HepG2 (cell line): ENCODE measurements around the gene DEPDC5. TPM values are rescaled to one million over a fixed set of nuclear protein-coding genes. Genes with fewer than 3 reads are reported as not detected.
"Not testable (repeated sequence)": the region's sequence is repeated elsewhere in the genome, so short reads cannot be mapped to it uniquely, and the experiment has no call there.

Experiments
- ASH2L ChIP-seq: fragments of 300-600, 200-600 bp; sonication (generic); IDR thresholded peaks from 2 replicates; pipeline ENCODE4 v1.7.0; 2017; ENCODE audit warnings: low read depth, mild to moderate bottlenecking, moderate library complexity, mixed read lengths, low read length; ENCODE audit not compliant: insufficient read length
- BORCS8-MEF2B ChIP-seq: sonication (generic); formaldehyde crosslinking; IDR thresholded peaks from 2 replicates; pipeline ENCODE4 v1.8.0; 2022; ENCODE audit warnings: mild to moderate bottlenecking, missing genetic modification reagents
- ELF3 ChIP-seq: IDR thresholded peaks from 2 replicates; pipeline ENCODE4 v1.6.1; 2016; ENCODE audit warnings: missing genetic modification reagents, missing compliant biosample characterization
- TEAD3 ChIP-seq: optimal IDR thresholded peaks from 2 replicates; pipeline ENCODE3; 2016; ENCODE audit warnings: borderline replicate concordance
- ZNF746 ChIP-seq: sonication (generic); formaldehyde crosslinking; IDR thresholded peaks from 2 replicates; pipeline ENCODE4 v1.8.0; 2022; ENCODE audit warnings: mild to moderate bottlenecking, missing genetic modification reagents
- polyA plus RNA-seq, 8 experiments: library from polyadenylated mRNA; depleted of rRNA in 3 of 8; stranded (reverse) in 7 of 8; unstranded in 1 of 8; fragments of >200 nt; fragmentation: Illumina TruSeq in 4 of 8; extraction: Trizol in 4 of 8; gene quantifications; 2 replicates each; pipeline versions ENCODE4 v1.2.1 to v1.2.3, GENCODE V29; 2011 to 2016; ENCODE audit warnings: low read depth in 4 of 8, missing spikeins in 1 of 8, mixed read lengths in 1 of 8; ENCODE audit not compliant: insufficient read depth in 1 of 8
- total RNA-seq, 5 experiments: library from RNA; depleted of rRNA; stranded (reverse); fragments of >200 nt; fragmentation: Illumina TruSeq; extraction: Trizol; gene quantifications; 2 replicates each; pipeline ENCODE4 v1.2.3, GENCODE V29; 2016; ENCODE audit warnings: low read depth in 1 of 5
- TF ChIP-seq, protein P1 (sequence below): sonication (generic); formaldehyde crosslinking; IDR thresholded peaks from 2 replicates; pipeline ENCODE4 v1.4.0; 2020; ENCODE audit warnings: missing genetic modification reagents
- TF ChIP-seq, protein P2 (sequence below): IDR thresholded peaks from 2 replicates; pipeline ENCODE4 v1.6.1; 2018; ENCODE audit warnings: missing genetic modification reagents
- TF ChIP-seq, protein P3 (sequence below): sonication (generic); formaldehyde crosslinking; IDR thresholded peaks from 2 replicates; pipeline ENCODE4 v1.5.0; 2020; ENCODE audit warnings: mild to moderate bottlenecking, missing genetic modification reagents, borderline replicate concordance
- TF ChIP-seq, protein P4 (sequence below): IDR thresholded peaks from 2 replicates; pipeline ENCODE4 v1.6.1; 2016; ENCODE audit warnings: low read depth
- TF ChIP-seq, protein P5 (sequence below), 2 experiments: fragments of 450-650 bp in 1 of 2; sonication (generic) in 1 of 2; formaldehyde crosslinking in 1 of 2; IDR thresholded peaks; 2 replicates each; pipeline versions ENCODE4 v1.6.1 to v1.8.0; 2016 to 2022; ENCODE audit warnings: antibody characterized with exemption in 1 of 2, mild to moderate bottlenecking in 1 of 2, missing genetic modification reagents in 1 of 2

The DEPDC5 gene
- total and polyA plus RNA-seq, 2 of the 13 experiments (the other 11 are each of a cell fraction or from before 2014, with no cell fraction given), result 9.8 to 12.4 TPM

DNA sequence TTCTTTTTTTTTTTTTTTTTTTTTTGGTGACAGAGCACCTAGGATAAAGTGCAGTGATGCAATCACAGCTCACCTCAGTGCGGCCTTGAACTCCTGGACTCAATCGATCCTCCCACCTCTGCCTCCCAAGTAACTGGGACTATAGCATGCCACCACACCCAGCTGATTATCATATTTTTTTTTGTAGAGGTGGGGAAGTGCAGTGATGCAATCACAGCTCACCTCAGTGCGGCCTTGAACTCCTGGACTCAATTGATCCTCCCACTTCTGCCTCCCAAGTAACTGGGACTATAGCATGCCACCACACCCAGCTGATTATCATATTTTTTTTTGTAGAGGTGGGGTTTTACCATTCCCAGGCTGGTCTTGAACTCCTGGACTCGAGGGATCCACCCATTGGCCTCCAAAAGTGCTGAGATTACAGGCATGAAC lies 61.6 kb downstream of the DEPDC5 start (continued):
- peak; percentile 62; the same call in 1 of the 2 replicates for TF ChIP-seq ELF3 (CRISPR knock-in tag)
- TF ChIP-seq, protein P1, sequence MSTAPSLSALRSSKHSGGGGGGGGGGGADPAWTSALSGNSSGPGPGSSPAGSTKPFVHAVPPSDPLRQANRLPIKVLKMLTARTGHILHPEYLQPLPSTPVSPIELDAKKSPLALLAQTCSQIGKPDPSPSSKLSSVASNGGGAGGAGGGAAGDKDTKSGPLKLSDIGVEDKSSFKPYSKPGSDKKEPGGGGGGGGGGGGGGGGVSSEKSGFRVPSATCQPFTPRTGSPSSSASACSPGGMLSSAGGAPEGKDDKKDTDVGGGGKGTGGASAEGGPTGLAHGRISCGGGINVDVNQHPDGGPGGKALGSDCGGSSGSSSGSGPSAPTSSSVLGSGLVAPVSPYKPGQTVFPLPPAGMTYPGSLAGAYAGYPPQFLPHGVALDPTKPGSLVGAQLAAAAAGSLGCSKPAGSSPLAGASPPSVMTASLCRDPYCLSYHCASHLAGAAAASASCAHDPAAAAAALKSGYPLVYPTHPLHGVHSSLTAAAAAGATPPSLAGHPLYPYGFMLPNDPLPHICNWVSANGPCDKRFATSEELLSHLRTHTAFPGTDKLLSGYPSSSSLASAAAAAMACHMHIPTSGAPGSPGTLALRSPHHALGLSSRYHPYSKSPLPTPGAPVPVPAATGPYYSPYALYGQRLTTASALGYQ (CRISPR knock-in tag), result peak; percentile 65; the same call in 1 of the 2 replicates
- peak; percentile 46; the same call in 1 of the 2 replicates for TF ChIP-seq BORCS8-MEF2B (CRISPR knock-in tag)
- TF ChIP-seq, protein P2, sequence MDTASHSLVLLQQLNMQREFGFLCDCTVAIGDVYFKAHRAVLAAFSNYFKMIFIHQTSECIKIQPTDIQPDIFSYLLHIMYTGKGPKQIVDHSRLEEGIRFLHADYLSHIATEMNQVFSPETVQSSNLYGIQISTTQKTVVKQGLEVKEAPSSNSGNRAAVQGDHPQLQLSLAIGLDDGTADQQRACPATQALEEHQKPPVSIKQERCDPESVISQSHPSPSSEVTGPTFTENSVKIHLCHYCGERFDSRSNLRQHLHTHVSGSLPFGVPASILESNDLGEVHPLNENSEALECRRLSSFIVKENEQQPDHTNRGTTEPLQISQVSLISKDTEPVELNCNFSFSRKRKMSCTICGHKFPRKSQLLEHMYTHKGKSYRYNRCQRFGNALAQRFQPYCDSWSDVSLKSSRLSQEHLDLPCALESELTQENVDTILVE, result peak; percentile 37; the same call in 1 of the 2 replicates
- TF ChIP-seq ZNF746 (CRISPR knock-in tag), result peak; percentile 72; the same call in 1 of the 2 replicates
- TF ChIP-seq, protein P3, sequence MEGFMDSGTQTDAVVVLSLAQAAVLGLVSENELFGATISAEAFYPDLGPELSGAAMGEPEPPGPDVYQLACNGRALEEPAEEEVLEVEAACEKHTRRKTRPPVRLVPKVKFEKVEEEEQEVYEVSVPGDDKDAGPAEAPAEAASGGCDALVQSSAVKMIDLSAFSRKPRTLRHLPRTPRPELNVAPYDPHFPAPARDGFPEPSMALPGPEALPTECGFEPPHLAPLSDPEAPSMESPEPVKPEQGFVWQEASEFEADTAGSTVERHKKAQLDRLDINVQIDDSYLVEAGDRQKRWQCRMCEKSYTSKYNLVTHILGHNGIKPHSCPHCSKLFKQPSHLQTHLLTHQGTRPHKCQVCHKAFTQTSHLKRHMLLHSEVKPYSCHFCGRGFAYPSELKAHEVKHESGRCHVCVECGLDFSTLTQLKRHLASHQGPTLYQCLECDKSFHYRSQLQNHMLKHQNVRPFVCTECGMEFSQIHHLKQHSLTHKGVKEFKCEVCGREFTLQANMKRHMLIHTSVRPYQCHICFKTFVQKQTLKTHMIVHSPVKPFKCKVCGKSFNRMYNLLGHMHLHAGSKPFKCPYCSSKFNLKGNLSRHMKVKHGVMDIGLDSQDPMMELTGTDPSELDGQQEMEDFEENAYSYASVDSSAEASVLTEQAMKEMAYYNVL (CRISPR knock-in tag), result 0 out of 2 replicates have a peak, but pooled peaks have one; percentile 47
- TF ChIP-seq TEAD3, result peak; percentile 83
- TF ChIP-seq, protein P4, sequence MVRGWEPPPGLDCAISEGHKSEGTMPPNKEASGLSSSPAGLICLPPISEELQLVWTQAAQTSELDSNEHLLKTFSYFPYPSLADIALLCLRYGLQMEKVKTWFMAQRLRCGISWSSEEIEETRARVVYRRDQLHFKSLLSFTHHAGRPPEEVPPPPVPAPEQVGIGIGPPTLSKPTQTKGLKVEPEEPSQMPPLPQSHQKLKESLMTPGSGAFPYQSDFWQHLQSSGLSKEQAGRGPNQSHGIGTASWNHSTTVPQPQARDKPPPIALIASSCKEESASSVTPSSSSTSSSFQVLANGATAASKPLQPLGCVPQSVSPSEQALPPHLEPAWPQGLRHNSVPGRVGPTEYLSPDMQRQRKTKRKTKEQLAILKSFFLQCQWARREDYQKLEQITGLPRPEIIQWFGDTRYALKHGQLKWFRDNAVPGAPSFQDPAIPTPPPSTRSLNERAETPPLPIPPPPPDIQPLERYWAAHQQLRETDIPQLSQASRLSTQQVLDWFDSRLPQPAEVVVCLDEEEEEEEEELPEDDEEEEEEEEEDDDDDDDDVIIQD (CRISPR knock-in tag), result 0 out of 2 replicates have a peak, but pooled peaks have one; percentile 35
- TF ChIP-seq, protein P5, sequence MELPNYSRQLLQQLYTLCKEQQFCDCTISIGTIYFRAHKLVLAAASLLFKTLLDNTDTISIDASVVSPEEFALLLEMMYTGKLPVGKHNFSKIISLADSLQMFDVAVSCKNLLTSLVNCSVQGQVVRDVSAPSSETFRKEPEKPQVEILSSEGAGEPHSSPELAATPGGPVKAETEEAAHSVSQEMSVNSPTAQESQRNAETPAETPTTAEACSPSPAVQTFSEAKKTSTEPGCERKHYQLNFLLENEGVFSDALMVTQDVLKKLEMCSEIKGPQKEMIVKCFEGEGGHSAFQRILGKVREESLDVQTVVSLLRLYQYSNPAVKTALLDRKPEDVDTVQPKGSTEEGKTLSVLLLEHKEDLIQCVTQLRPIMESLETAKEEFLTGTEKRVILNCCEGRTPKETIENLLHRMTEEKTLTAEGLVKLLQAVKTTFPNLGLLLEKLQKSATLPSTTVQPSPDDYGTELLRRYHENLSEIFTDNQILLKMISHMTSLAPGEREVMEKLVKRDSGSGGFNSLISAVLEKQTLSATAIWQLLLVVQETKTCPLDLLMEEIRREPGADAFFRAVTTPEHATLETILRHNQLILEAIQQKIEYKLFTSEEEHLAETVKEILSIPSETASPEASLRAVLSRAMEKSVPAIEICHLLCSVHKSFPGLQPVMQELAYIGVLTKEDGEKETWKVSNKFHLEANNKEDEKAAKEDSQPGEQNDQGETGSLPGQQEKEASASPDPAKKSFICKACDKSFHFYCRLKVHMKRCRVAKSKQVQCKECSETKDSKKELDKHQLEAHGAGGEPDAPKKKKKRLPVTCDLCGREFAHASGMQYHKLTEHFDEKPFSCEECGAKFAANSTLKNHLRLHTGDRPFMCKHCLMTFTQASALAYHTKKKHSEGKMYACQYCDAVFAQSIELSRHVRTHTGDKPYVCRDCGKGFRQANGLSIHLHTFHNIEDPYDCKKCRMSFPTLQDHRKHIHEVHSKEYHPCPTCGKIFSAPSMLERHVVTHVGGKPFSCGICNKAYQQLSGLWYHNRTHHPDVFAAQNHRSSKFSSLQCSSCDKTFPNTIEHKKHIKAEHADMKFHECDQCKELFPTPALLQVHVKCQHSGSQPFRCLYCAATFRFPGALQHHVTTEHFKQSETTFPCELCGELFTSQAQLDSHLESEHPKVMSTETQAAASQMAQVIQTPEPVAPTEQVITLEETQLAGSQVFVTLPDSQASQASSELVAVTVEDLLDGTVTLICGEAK (IDR thresholded peaks at IDR 0.05), result not testable (repeated sequence)
- TF ChIP-seq, protein P5 (CRISPR knock-in tag; IDR thresholded peaks at IDR 0.05), result peak; percentile 41; the same call in 1 of the 2 replicates
- peak; percentile 36 for TF ChIP-seq ASH2L
